HG03135 (cell line): ENCODE measurements around the gene TAF13.

Experiments
- ATAC-seq: cut with Tn5 transposase; IDR thresholded peaks from one replicate; pipeline ENCODE4 v1.9.1; 2021; ENCODE audit warnings: mild to moderate bottlenecking, moderate library complexity; ENCODE audit not compliant: unreplicated experiment

Gene TAF13

GRCh38 chr1:109075531-109076490 lies at the start of gene TAF13:
TAF13 (minus strand) TSS chr1:109076003; CDS start chr1:109075947, 56 bp downstream.
- ATAC-seq: peak; percentile 98

- ATAC-seq: no peak
Measured at GRCh38 chr1:109120356-109120755, 44.6 kb upstream of the TAF13 start.

- ATAC-seq: no peak
Measured at GRCh38 chr1:109118089-109118488, 42.3 kb upstream of the TAF13 start.

GRCh38 chr1:109116286-109116685 lies 40.5 kb upstream of the TAF13 start:
- ATAC-seq: no peak

- ATAC-seq: no peak
Measured at GRCh38 chr1:109115685-109116084, 39.9 kb upstream of the TAF13 start.

- ATAC-seq: no peak
Measured at GRCh38 chr1:109114342-109114674, 38.5 kb upstream of the TAF13 start.

- ATAC-seq: peak; percentile 48
Measured at GRCh38 chr1:109113590-109114341, 38.0 kb upstream of the TAF13 start, which contains the start of gene ELAPOR1. ELAPOR1 (plus strand) TSS chr1:109114115; CDS start chr1:109114184, 69 bp downstream.

GRCh38 chr1:109112652-109113285 lies 37.0 kb upstream of the TAF13 start:
- peak; percentile 75 for ATAC-seq

- ATAC-seq: no peak
Measured at GRCh38 chr1:109112056-109112651, 36.4 kb upstream of the TAF13 start.

- ATAC-seq: no peak
Measured at GRCh38 chr1:109111386-109112055, 35.7 kb upstream of the TAF13 start.

- ATAC-seq: no peak
Measured at GRCh38 chr1:109109906-109110305, 34.1 kb upstream of the TAF13 start.

GRCh38 chr1:109107785-109108184 lies 32.0 kb upstream of the TAF13 start:
- ATAC-seq: no peak

GRCh38 chr1:109105881-109106280 lies 30.1 kb upstream of the TAF13 start:
- no peak for ATAC-seq

- ATAC-seq: no peak
Measured at GRCh38 chr1:109104364-109105151, 28.8 kb upstream of the TAF13 start.

GRCh38 chr1:109099938-109100773 lies 24.4 kb upstream of the TAF13 start:
- peak; percentile 87 for ATAC-seq

- no peak for ATAC-seq
Measured at GRCh38 chr1:109096120-109096519, 20.3 kb upstream of the TAF13 start.

- ATAC-seq: no peak
Measured at GRCh38 chr1:109095631-109096030, 19.8 kb upstream of the TAF13 start.

- ATAC-seq: no peak
Measured at GRCh38 chr1:109094871-109095270, 19.1 kb upstream of the TAF13 start.

- no peak for ATAC-seq
Measured at GRCh38 chr1:109094377-109094803, 18.6 kb upstream of the TAF13 start.
